HG02943 (cell line): ENCODE results near the gene KRTAP20-3.

ENCODE experiments used
- ATAC-seq: cut with Tn5 transposase; IDR thresholded peaks from one replicate; pipeline ENCODE4 v1.9.1; 2021; ENCODE audit warnings: mild to moderate bottlenecking, low read depth, moderate library complexity; ENCODE audit not compliant: unreplicated experiment

The KRTAP20-3 gene

DNA sequence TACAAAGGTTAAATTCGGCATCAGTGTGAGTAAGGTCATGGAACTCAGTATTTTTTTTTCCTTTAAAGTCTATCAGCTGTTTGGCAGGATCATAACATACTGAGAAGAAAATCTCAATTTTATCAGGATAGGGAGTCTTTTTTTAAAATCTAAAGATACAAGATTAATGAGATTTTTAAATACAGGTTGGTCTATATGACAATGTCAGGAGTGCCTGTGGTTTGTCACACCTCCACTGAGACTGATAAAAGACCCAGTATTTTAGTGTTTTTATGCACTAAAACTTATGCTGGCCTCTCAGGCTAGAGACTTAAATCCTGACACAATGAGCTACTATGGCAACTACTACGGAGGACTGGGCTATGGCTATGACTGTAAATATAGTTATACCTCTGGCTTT is at the start of gene KRTAP20-3:
TSS of gene KRTAP20-3 (plus strand) at position 301 of the 400 bp plus-strand sequence.
- ATAC-seq = no peak

DNA sequence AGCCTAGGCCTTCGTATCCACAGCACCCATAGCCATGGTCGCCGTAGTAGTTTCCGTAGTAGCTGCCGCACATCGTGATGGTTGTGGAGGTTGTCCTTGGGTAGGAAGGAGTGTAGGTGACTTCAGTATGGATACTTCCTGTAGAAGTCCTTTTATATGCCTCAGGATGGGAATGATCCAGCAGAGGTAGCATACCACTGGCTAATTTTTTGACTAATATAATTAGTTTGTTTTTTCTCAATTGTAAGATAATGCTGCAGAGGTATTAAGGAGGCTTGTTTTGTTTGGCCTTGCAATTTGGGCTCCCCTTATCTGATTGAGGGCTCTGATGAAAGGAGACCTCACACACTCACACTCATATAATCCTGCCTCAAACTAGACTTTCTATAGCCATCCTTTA is 43.9 kb upstream of the KRTAP20-3 start, which contains the start of gene KRTAP6-2:
TSS of gene KRTAP6-2 (minus strand) at position 101 of the 400 bp plus-strand sequence. CDS start at position 73, 28 bp downstream.
- ATAC-seq = no peak

DNA sequence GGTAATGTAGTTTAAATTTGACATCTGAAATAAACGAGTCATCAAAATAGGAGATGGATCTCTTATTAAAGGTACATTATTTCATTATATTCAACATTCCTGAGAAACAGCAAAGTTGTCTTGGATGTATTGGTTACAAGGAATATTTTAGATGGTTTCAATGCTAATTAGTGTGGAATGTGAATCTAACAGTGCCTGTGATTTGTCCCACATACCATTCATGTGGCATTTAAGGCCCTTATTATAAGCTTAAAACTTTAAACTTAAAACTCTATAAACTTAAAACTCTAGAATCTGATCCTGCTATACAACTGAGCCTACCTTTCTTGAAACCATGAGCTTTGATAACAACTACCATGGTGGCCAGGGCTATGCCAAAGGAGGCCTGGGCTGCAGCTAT is 41.9 kb upstream of the KRTAP20-3 start, which contains the start of gene KRTAP22-1:
TSS of gene KRTAP22-1 (plus strand) at position 301 of the 400 bp plus-strand sequence.
- no peak for ATAC-seq

DNA sequence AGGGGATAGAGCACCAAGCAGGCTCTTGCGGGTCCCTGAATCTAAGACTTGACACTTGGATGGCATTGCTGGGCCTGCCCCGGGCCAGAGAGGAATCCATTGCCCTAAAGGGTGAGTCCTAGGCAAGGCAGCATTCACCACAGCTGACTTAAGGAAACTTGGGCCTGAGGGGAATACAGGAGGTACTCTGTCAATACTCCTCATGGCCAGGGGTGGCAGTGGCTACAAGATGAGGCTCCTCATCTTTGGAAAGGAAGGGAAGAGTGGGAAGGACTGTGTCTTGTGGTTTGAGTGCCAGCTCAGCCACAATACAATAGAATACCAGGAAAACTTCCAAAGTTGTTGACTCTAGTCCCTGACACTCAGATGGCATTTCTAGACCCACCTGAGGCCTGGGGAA is 36.7 kb upstream of the KRTAP20-3 start:
- no peak for ATAC-seq

DNA sequence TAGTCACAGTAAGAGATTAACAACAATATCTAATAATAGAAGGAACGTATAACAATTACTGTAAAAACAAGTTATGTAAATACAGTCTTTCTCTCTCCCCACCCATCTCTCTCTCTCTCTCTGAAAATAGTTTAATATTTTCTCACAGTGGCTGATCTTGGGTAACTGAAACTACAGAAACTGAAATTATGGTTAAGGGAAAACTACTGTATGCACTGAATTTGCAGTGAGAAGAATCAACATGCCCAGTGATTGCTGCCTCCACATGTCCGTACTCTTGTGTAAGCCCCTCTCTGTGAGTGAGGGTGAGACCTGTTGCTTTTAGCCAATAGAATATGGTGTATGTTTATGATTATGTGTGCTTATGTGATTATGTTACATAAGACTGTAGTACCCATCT is 30.5 kb upstream of the KRTAP20-3 start:
- ATAC-seq = no peak

DNA sequence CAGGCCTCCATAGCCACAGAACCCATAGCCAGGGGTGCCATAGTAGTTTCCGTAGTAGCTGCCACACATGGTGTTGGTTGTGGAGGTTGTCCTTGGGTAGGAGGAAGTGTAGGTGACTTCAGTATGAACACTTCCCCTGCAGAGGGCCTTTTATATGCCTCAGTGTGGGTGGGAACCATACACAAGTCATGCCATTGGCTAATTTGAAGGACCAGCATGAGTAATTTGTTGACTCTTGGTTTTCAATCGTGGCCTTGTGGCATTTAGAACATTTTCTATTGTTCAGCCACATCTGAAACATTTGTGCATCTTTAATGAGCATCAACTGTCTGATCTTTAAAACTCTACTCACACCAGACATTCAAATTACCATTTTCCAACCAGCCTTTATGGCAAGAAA is 28.8 kb upstream of the KRTAP20-3 start, which contains the start of gene KRTAP6-1:
TSS of gene KRTAP6-1 (minus strand) at position 95 of the 400 bp plus-strand sequence. CDS start at position 69, 26 bp downstream.
- ATAC-seq = no peak

DNA sequence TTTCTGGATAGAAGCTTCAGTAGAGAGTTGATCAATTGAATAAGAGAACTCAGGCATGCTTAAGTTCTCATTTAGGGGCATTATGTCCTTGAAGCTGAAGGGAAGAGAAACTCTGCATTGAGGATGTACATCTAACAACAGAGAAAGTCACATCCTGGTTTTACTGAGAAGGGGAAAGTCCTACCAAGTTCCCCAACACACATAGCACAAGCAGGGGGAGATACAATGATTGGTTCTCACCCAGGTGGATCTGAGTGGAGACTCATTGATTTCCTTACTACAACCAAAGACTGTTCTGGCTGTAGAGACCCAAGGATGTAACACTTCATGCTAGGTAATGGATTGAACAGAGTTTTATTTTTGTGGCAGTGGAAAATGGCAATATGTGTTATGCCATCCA is 27.5 kb upstream of the KRTAP20-3 start:
- ATAC-seq = no peak

DNA sequence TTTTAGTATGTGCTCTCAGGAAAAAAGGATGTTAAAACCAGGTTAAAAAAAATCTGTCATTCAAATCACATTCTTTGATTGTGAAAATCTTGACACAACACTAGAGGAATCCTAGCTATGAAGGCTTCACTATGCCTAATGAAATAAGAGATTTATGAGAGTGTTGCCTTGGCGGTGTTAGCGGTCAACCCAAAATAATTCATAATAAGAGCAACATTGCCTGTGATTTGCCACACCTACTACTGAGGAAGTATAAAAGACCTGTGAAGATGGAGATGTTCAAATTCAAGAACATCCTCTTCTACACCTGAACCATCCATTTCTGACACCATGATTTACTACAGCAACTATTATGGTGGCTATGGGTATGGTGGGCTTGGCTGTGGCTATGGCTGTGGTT is 26.5 kb upstream of the KRTAP20-3 start, which contains the start of gene KRTAP20-1:
TSS of gene KRTAP20-1 (plus strand) at position 301 of the 400 bp plus-strand sequence. CDS start at position 331, 30 bp downstream.
- ATAC-seq = no peak

DNA sequence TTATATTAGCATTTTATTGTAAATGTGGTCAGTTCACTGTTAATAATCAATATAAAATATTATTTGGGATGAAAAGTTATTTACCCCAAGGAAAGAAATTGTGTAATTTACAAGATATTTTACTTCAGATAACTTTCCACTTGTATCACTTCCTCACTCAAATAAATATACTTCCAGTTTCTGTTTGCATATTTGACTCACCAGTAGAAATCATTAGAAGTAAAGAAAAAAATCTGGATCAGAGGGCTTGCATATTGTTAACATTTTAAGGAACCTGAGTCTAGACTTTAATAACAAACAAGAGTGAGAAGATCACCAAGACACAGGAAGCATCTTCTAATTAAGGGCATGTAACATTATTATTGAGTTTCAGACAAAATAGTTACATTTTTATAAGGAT is 22.6 kb upstream of the KRTAP20-3 start:
- ATAC-seq = no peak

DNA sequence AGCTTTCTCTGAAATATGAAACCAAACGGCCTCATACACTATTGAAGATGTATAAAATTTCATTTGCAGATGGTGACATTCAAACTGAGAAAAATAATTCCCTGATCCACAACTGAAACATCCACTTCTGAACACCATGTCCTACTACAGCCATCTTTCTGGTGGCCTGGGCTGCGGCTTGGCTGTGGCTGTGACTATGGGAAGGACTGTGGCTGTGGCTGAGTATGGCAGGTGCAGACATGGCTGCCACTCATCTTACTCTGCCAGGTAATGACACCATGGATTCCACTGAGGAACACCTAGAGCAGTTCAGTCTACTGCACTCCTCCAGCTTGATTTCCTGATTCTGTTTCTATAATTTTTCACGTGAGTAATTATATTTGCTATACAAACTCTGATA is 22.1 kb upstream of the KRTAP20-3 start, which contains the start of gene KRTAP20-4:
TSS of gene KRTAP20-4 (plus strand) at position 106 of the 400 bp plus-strand sequence.
- ATAC-seq = no peak

DNA sequence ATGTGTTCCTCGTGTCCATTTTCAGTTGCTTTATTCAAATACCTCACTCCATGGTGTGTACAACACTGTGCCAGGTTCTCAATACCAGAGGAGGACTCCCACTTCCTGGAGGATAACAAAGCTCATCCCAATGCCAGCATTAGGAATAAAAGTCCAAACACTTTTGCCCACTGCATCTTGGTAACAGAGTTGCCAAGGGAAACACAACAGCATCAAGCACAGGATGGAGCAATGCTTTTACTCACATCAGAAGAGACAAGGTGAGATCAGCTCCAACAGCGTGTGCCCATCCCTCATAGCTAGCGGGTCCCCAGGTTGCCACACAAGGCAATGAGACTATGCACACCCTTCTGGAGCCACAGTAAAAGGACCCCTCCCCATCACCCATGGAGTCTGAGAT is 19.3 kb upstream of the KRTAP20-3 start:
- no peak for ATAC-seq

DNA sequence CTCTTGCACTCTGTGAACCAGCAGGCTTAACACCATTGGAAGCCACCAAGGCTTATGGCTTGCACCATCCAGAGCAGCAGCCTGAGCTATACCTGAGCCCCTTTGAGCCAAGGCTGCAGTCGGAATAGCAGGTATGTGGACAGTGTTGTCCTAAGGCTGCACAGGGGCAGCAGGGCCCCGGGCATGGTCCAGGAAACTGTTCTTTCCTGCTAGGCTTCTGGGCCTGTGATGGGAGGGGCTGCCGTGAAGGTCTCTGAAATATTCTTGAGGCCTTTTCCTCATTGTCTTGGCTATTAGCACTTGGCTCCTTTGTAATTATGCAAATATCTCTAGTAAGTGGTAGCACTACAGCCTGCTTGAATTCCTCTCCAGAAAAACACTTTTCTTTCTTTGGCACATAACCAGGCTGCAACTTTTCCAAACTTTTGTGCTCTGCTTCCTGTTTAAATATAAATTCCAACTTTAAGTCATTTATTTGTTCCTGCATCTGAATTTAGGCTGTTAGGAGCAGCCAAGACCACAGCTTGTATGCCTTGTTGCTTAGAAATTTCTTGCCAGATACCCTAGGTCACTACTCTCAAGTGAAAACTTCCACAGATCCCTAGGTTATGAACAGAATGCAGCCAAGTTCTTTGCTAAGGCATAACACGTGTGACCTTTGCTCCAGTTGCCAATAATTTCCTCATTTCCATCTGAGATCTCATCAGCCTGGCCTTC is 17.1 kb upstream of the KRTAP20-3 start:
- no peak for ATAC-seq

DNA sequence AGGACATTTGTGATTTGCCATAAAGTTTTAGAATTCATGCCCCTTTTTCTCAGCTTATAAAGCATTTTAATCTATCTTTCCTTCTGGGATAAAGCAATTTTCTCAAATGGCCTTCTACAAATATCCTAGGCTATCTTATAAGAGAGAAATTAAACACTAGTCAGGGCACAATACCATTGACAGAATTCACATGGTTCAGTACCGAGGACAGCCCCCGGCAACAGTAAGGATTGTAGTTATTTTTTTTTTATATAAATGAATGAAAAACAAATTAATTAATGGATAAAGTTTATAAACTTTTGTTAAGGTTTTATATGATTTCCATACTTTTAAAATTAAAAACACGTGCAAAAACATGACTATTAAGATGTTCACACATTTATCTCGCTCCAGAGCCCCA is 14.6 kb upstream of the KRTAP20-3 start:
- no peak for ATAC-seq

DNA sequence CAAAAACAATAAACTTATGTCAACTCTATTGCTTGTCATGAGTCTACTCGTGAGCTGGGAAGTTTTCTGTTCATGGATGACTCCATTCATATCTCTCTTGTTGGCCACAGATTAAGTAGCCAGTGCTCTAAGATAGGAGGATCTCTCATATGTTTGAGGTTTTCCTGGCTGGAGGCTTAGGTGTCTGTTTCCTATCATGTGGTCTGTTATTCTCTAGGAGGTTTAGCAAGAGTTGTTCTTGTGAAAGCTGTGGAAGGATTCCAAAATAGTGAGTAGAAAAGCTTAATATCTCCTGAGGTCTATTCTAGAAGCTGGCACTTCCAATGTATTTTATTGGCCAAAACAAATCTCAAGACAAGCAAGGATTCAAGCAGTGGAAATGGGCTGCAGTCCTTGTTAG is 13.5 kb upstream of the KRTAP20-3 start:
- ATAC-seq = no peak

DNA sequence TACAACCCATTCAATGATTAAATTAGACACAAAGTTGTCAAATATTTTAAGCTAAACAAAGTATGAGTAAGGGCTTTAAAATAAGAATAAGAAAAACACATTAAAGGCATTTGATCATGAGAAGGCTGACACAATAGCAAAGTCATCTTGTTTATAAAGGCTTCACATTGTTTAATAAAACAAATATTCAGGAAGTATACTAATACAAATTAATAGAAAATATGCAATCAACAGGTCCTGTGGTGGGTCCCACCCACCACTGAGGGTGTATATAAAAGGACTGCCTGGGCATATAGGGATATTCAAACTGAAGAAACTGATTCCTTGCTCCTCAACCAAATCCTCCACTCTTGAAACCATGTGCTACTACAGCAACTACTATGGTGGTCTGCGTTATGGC is 7.8 kb upstream of the KRTAP20-3 start, which contains the start of gene KRTAP20-2:
TSS of gene KRTAP20-2 (plus strand) at position 301 of the 400 bp plus-strand sequence. CDS start at position 359, 58 bp downstream.
- no peak for ATAC-seq

DNA sequence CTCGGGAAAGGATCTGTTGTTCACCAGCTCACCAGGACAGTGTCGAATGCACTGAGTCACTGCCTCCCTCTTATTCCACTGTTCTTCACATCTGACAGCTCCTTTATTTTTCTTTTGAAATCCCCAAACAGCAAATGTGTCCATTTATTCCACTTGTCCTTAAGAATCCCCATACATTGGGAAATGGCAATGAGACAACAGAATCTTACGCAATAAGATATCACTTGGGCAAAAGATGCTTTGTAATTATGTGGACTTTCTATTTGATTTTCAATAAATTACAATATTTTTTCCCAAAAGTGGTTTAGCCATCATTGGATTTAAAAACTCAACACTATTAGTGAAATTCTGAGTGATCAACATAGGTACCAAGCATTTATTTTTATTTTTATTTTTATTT is 4.0 kb upstream of the KRTAP20-3 start:
- no peak for ATAC-seq

DNA sequence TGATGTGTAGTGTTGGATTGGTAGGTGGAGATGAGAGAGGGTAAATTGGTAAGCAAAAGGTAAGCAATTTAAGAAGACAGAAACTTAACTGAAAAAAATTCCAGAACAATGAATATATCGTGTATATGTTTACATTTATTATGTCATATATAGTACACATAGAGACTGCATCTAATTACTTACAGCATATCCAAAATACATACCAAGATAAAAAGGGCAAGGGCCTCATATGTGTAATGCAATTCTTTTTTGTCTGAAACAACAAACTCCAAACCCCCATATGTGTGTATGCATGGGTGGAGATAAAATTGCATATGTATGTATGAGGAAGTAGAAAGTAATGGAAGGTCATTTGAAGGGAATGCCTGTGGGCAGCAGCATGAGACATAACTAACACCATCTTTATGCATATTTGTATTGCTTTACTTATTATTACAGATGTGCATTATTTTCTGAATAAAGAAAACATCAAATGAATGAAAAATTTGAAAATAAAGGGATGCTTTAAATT is 4.3 kb downstream of the KRTAP20-3 start:
- no peak for ATAC-seq

DNA sequence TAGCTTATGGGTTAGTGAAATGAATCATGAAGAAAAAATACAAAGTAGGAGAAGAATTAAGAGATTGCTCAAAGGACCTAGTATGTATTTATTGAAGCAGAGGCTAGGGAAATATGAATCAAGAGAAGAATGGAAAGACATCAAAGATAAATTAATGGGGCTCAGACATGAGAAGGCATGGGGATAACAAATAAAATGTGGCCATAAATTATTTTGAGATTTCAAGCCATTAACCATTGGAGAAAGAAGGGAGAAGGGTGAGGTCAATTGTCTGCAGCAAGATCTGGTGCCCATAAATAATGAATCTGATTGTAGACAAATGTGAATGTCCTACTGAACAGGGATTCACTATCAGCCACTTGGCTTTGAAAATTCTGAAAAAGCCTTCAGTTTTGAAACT is 10.2 kb downstream of the KRTAP20-3 start:
- ATAC-seq = no peak

DNA sequence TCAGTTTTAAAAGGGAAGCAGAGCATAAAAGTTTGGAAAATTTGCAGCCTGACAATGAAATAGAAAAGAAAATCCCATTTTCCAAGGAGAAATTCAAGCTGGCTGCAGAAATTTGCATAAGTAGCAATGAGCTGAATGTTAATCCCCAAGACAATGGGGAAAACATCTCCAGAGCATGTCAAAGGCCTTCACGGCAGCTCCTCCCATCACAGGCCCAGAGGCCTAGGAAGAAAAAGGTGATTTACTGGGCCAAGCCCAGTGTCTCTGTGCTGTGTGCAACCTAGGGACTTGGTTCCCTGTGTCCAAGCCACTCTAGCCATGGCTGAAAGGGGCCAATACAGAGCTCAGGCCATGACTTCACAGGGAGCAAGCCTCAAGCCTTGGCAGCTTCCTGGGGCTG is 26.1 kb downstream of the KRTAP20-3 start:
- no peak for ATAC-seq

DNA sequence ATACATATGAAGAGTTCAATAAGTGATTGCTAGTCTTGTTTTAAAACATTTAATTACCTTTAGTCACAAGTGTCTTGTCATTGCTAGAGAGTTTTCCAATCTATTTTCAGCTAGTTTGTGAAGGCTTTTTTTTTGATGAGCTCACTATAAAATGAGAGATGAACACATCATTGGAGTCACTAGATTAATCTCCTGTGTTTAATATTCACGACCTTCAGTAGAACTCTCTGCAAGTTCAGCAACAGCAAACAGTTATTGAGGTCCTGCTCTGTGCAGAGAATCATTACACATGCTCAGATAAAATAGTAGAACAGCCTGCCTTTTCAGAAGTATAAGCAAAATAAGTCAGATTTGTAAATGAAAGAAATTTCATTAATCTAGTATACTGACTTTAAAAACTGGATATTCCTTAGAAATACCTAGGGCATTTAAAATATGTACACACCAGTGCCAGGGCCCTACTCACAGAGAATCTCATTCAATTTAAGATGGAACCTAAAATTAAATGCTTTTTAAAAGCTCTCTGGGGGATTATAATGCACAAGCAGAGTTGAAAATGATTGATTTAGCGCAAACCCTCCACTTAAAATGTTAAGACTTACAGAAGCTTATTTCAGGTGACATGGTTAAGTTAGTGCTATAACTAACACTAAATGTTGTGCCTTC is 30.5 kb downstream of the KRTAP20-3 start:
- ATAC-seq = no peak

DNA sequence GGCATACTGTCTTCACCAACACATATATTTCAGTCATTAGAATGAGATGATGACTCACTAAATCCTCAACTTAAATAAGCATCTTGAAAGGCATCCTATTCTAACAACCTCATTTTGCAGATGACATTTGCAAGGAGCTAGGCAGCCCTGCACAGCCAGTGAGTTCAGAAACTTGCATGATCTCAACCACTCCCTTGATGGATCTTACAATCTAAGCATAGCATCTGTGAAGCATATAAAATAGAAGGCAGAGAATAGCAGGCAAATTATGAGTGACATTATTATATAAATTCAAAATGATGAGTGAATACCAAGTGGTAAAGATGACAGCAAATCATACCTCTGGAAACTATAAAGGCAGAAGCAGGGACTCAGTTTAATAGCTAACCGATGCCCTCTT is 31.6 kb downstream of the KRTAP20-3 start:
- ATAC-seq = no peak
